Measurements from ENCODE around the gene PRRX2. TPM values are rescaled to one million over a fixed set of nuclear protein-coding genes. Genes with fewer than 3 reads are reported as not detected.

PRRX2 gene
- total and polyA plus RNA-seq, 9 of the 15 experiments (the other 6 are each of a cell fraction or from before 2014, with no cell fraction given): 0.21 TPM; not detected in 8

- no peak for TF ChIP-seq MXD1 (CRISPR knock-in tag; IDR thresholded peaks at IDR 0.05; ENCODE audit: borderline replicate concordance, poor library complexity, severe bottlenecking)
- TF ChIP-seq THRB (CRISPR knock-in tag; conservative IDR thresholded peaks at IDR 0.05): no peak
- TF ChIP-seq SMARCA5 (IDR thresholded peaks at IDR 0.05): no peak
- no peak; the same call in 1 of the 2 replicates for TF ChIP-seq NKRF (IDR thresholded peaks at IDR 0.05; ENCODE audit: borderline replicate concordance)
- TF ChIP-seq PCBP1 (IDR thresholded peaks at IDR 0.05; ENCODE audit: low read depth, low read length, poor library complexity, severe bottlenecking): peak; percentile 58
- no peak for TF ChIP-seq SRSF1 (IDR thresholded peaks at IDR 0.05; ENCODE audit: low read depth, low read length)
- TF ChIP-seq NCOA1 (IDR thresholded peaks at IDR 0.05; ENCODE audit: low read depth): no peak
- TF ChIP-seq MAFK (IDR thresholded peaks at IDR 0.05; ENCODE audit: low read length): no peak
- no peak for TF ChIP-seq HLTF (IDR thresholded peaks at IDR 0.05)
- TF ChIP-seq TFAP4 (CRISPR knock-in tag; IDR thresholded peaks at IDR 0.05; ENCODE audit: borderline replicate concordance): peak; percentile 96
- no peak for TF ChIP-seq CHD4 (IDR thresholded peaks at IDR 0.05; ENCODE audit: insufficient read depth, insufficient replicate concordance, low read depth, low read length, poor library complexity, severe bottlenecking)
- TF ChIP-seq RBM39 (optimal IDR thresholded peaks at IDR 0.05; ENCODE audit: low read depth, low read length): no peak
- TF ChIP-seq CC2D1A (IDR thresholded peaks at IDR 0.05): peak; percentile 76; the same call in 1 of the 2 replicates
- no peak for TF ChIP-seq TCF15 (CRISPR knock-in tag; IDR thresholded peaks at IDR 0.05)
- TF ChIP-seq NONO (IDR thresholded peaks at IDR 0.05; ENCODE audit: low read depth in 2 of 2, low read length in 1 of 2): peak in 1 of 2 experiments; percentile 91; a peak in 3 of 4 replicates
- no peak for TF ChIP-seq PATZ1 (CRISPR knock-in tag; IDR thresholded peaks at IDR 0.05; ENCODE audit: borderline replicate concordance)
- peak; percentile 95 for TF ChIP-seq ZNF134 (CRISPR knock-in tag; conservative IDR thresholded peaks at IDR 0.05)
- TF ChIP-seq ZNF717 (CRISPR knock-in tag; IDR thresholded peaks at IDR 0.05): no peak
- peak; percentile 43; the same call in 1 of the 2 replicates for TF ChIP-seq TOE1 (IDR thresholded peaks at IDR 0.05; ENCODE audit: borderline replicate concordance)
- no peak for TF ChIP-seq TOE1 (CRISPR knock-in tag; IDR thresholded peaks at IDR 0.05; ENCODE audit: borderline replicate concordance, low read depth)
These were observed 23.5 kb upstream of the PRRX2 start, which contains the start of gene ASB6 (continued) for GRCh38 chr9:129641750-129642585.

Measured in K562 (cell line).